ENCODE measurements around the gene HAT1. TPM values are rescaled to one million over a fixed set of nuclear protein-coding genes. Genes with fewer than 3 reads are reported as not detected.
A peak's percentile ranks its signal among the peaks of the same experiment; 100 is the strongest.

HAT1 gene
- total RNA-seq, 1 donor, result 31.1 TPM

DNA sequence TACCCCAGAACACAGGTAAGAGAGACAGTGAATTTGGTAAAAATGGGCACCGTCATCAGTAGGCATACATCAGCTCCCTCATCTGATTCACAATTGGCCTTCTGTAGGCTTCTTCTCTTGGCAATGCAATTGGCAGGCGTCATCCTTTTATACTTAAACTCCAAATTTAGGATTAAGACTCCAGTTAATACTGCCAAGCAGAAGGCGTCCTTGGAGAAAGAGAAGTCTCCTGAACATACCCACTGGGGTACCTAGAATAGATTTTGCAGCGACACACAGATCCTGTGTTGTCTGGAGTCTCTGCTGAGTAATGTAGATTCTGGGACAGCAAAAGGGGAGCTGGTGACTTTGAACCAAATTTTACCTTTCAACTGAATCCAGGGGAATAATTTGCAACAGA, 76.9 kb downstream of the HAT1 start:
- H2AFZ ChIP-seq (ENCODE audit: low read length), result peak overlapping the region; percentile 92
- H4K20me1 ChIP-seq (ENCODE audit: insufficient read depth, low read length), result no peaks in the 10 kb centered on the region
- no peaks in the 10 kb centered on the region for H3K36me3 ChIP-seq (ENCODE audit: insufficient read depth, low read length)
- H3K9me3 ChIP-seq (ENCODE audit: low read depth, low read length), result no peaks in the 10 kb centered on the region
- TF ChIP-seq, protein P1, sequence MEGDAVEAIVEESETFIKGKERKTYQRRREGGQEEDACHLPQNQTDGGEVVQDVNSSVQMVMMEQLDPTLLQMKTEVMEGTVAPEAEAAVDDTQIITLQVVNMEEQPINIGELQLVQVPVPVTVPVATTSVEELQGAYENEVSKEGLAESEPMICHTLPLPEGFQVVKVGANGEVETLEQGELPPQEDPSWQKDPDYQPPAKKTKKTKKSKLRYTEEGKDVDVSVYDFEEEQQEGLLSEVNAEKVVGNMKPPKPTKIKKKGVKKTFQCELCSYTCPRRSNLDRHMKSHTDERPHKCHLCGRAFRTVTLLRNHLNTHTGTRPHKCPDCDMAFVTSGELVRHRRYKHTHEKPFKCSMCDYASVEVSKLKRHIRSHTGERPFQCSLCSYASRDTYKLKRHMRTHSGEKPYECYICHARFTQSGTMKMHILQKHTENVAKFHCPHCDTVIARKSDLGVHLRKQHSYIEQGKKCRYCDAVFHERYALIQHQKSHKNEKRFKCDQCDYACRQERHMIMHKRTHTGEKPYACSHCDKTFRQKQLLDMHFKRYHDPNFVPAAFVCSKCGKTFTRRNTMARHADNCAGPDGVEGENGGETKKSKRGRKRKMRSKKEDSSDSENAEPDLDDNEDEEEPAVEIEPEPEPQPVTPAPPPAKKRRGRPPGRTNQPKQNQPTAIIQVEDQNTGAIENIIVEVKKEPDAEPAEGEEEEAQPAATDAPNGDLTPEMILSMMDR (IDR thresholded peaks at IDR 0.05; ENCODE audit: extremely low read depth, low read depth, low read length), result no peak
- peak; percentile 9 for DNase-seq (ENCODE audit: insufficient read length, low spot score, missing footprints)
- H3K27me3 ChIP-seq (ENCODE audit: insufficient read depth, low read length), result peaks cover 3% of the 10 kb centered on the region
- peak overlapping the region; percentile 84 for H3K4me3 ChIP-seq (ENCODE audit: insufficient read depth, low read length)
- peak overlapping the region; percentile 96 for H3K4me2 ChIP-seq (ENCODE audit: insufficient read depth, low read length)
- peaks cover 15% of the 10 kb centered on the region for H3K4me1 ChIP-seq (ENCODE audit: insufficient read depth, low read length)
- H3K79me2 ChIP-seq (ENCODE audit: insufficient read depth, low read length), result no peaks in the 10 kb centered on the region
- peak overlapping the region; percentile 85 for H3K27ac ChIP-seq (ENCODE audit: low read depth, low read length)

DNA sequence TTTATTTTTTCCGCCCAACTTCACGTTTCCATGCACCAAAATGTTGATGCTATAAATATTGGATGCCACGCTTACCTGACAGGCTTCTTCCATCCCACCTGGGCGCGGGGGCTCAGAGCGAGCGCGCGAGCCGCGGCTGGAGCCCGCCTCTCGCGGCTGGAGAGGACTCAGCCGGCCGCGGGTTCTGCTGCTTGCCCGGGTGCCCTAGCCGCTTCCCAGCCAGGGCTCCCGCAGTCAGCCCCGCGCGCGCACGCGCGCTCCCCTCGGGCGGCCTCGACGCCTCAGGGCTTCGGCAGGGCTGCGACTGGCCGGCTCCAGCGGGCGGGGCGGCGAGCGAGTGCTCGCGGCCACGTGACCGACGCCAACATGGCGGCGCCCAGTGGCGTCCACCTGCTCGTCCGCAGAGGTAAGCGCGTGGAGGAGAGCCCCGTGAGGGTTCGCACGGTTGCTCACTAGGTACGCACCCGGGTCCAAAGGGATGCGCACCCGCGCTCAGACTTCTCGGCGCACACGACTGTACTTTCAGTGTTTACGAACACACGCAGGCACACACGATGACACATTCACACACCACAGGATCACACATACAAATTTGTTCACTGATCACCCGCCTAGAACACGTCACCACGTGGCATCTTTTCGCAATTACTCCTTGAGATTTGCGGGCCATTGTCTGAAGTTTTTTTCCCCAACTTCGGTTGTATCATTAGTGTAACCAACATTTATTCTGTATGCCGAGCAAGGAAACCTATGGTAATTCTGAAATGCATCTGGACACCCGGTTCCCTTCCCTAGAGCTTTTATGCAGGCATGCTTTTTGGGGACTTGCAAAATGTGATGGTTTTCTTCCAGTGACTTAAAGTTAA, 77.6 kb downstream of the HAT1 start, which contains the start of gene METAP1D:
TSS of gene METAP1D (plus strand) at position 350 of the 866 bp plus-strand sequence. CDS start at position 367, 17 bp downstream.
- TF ChIP-seq, protein P1 (IDR thresholded peaks at IDR 0.05; ENCODE audit: extremely low read depth, low read depth, low read length), result no peak
- Histone ChIP-seq H3K36me3 (ENCODE audit: insufficient read depth, low read length) (no peaks in the 10 kb centered on the region), H2AFZ (ENCODE audit: low read length) (peak within 1 kb of the TSS; percentile 97), H3K79me2 (ENCODE audit: insufficient read depth, low read length) (no peaks in the 10 kb centered on the region), H3K4me2 (ENCODE audit: insufficient read depth, low read length) (peak within 1 kb of the TSS; percentile 96), H3K27ac (ENCODE audit: low read depth, low read length) (peak within 1 kb of the TSS; percentile 85), H3K27me3 (ENCODE audit: insufficient read depth, low read length) (peaks cover 3% of the 10 kb centered on the region), H3K9me3 (ENCODE audit: low read depth, low read length) (no peaks in the 10 kb centered on the region), H4K20me1 (ENCODE audit: insufficient read depth, low read length) (no peaks in the 10 kb centered on the region), H3K4me3 (ENCODE audit: insufficient read depth, low read length) (peak within 1 kb of the TSS; percentile 84), H3K4me1 (ENCODE audit: insufficient read depth, low read length) (peaks cover 15% of the 10 kb centered on the region)
- DNase-seq (ENCODE audit: insufficient read length, low spot score, missing footprints), result peak; percentile 99

DNA sequence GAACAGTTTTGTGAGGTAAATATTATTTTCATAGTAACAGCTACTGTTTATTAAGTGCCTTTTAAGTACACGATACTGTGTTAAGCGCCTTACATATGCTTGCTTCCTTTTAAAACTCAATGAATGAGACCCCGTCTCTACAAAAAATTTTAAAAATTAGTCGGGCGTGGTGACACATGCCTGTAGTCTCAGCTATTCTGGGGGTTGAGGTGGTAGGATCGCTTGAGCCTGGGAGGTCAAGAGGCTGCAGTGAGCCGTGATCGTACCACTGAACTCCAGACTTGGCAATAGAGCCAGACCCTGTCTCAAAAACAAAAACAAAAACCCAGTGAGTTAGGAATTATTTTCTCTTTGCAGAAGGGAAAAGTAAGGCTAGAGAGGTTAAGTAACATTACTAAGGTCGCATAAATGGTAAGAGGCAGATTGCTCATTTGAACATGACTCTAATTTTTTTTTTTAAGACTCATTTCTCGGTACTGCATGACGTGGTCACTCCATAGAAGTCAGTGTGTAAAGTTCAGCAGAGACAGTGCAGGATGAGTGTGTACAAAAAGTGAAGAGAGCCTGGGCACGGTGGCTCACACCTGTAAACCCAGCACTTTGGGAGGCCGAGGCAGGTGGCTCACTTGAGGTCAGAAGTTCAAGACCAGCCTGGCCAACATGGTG, 78.6 kb downstream of the HAT1 start:
- Histone ChIP-seq H3K36me3 (ENCODE audit: insufficient read depth, low read length) (no peaks in the 10 kb centered on the region), H2AFZ (ENCODE audit: low read length) (peak overlapping the region; percentile 97), H4K20me1 (ENCODE audit: insufficient read depth, low read length) (no peaks in the 10 kb centered on the region), H3K4me2 (ENCODE audit: insufficient read depth, low read length) (peak overlapping the region; percentile 96), H3K9me3 (ENCODE audit: low read depth, low read length) (no peaks in the 10 kb centered on the region), H3K79me2 (ENCODE audit: insufficient read depth, low read length) (no peaks in the 10 kb centered on the region), H3K4me3 (ENCODE audit: insufficient read depth, low read length) (peak overlapping the region; percentile 84), H3K27ac (ENCODE audit: low read depth, low read length) (peak overlapping the region; percentile 85), H3K4me1 (ENCODE audit: insufficient read depth, low read length) (peaks cover 15% of the 10 kb centered on the region), H3K27me3 (ENCODE audit: insufficient read depth, low read length) (peaks cover 3% of the 10 kb centered on the region)
- TF ChIP-seq, protein P1 (IDR thresholded peaks at IDR 0.05; ENCODE audit: extremely low read depth, low read depth, low read length), result no peak
- peak; percentile 8 for DNase-seq (ENCODE audit: insufficient read length, low spot score, missing footprints)

DNA sequence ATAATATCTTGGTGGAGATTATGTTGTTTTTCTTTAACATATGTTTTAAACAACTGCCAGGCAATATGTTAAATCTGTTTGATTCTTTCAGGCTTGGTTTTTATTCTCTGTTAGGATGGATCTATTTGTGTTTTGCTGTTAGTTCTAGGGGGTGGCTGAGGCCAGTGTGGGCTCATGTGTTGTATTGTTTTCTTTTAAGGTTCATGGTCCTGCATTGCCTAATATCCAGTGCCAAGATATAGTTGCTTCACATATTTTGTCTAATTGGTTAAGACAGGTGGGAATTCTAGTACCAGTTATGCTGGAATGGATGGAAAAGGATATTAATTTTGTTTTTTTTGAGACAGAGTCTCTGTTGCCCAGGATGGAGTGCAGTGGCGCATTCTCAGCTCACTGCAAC, 85.1 kb downstream of the HAT1 start:
- Histone ChIP-seq H2AFZ (ENCODE audit: low read length) (no peak overlapping the region), H3K36me3 (ENCODE audit: insufficient read depth, low read length) (no peaks in the 10 kb centered on the region), H3K4me2 (ENCODE audit: insufficient read depth, low read length) (no peak overlapping the region), H3K4me3 (ENCODE audit: insufficient read depth, low read length) (no peak overlapping the region), H3K79me2 (ENCODE audit: insufficient read depth, low read length) (peaks cover 2% of the 10 kb centered on the region), H3K4me1 (ENCODE audit: insufficient read depth, low read length) (no peaks in the 10 kb centered on the region), H3K27me3 (ENCODE audit: insufficient read depth, low read length) (no peaks in the 10 kb centered on the region), H4K20me1 (ENCODE audit: insufficient read depth, low read length) (no peaks in the 10 kb centered on the region), H3K9me3 (ENCODE audit: low read depth, low read length) (no peaks in the 10 kb centered on the region), H3K27ac (ENCODE audit: low read depth, low read length) (no peak overlapping the region)
- DNase-seq (ENCODE audit: insufficient read length, low spot score, missing footprints), result no peak
- TF ChIP-seq, protein P1 (IDR thresholded peaks at IDR 0.05; ENCODE audit: extremely low read depth, low read depth, low read length), result no peak
